ENCODE measurements around the gene BBLN. TPM values are rescaled to one million over a fixed set of nuclear protein-coding genes. Genes with fewer than 3 reads are reported as not detected.

The BBLN gene
- total RNA-seq, 4 donors from 2014 or later, result 97.3 to 178 (median 149) TPM

DNA sequence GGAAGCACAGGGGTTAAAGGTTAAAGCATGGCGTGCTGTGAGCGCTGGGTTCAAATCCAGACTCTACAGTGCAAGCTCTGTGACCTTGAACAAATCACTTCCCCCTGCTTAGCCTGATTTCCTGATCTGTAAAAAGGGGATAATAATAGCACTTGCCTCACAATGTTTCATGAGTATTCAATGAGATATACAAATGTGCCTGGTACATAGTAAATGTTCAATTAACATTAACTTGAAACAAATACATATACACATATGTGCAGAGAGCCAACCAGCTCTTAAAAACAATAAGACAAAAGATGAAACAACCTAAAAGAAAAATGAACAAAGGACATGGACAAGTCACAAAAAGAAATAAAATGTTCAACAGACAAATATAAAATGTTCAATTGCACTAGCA, 27.3 kb downstream of the BBLN start:
- intact Hi-C loops (cut with DNase I; ENCODE audit: low total_unique reads), result no loop called here
- H3K27me3 ChIP-seq, result no peaks in the 10 kb centered on the region
- no peak for DNase-seq
- TF ChIP-seq POLR2A (IDR thresholded peaks at IDR 0.05), result no peak
- TF ChIP-seq, protein P1, sequence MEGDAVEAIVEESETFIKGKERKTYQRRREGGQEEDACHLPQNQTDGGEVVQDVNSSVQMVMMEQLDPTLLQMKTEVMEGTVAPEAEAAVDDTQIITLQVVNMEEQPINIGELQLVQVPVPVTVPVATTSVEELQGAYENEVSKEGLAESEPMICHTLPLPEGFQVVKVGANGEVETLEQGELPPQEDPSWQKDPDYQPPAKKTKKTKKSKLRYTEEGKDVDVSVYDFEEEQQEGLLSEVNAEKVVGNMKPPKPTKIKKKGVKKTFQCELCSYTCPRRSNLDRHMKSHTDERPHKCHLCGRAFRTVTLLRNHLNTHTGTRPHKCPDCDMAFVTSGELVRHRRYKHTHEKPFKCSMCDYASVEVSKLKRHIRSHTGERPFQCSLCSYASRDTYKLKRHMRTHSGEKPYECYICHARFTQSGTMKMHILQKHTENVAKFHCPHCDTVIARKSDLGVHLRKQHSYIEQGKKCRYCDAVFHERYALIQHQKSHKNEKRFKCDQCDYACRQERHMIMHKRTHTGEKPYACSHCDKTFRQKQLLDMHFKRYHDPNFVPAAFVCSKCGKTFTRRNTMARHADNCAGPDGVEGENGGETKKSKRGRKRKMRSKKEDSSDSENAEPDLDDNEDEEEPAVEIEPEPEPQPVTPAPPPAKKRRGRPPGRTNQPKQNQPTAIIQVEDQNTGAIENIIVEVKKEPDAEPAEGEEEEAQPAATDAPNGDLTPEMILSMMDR (IDR thresholded peaks at IDR 0.05), result no peak
- TF ChIP-seq EP300 (IDR thresholded peaks at IDR 0.05; ENCODE audit: low read depth), result no peak
- TF ChIP-seq POLR2AphosphoS5 (IDR thresholded peaks at IDR 0.05), result no peak
- 96% methylated on average over 2 of the region's 2 CpGs; no CpG with 5 or more reads in 1 of the 2 donors for WGBS, 2 donors (ENCODE audit: low coverage in 1 of 2)
- H3K9me3 ChIP-seq, result no peaks in the 10 kb centered on the region
- H3K4me1 ChIP-seq, result peaks cover 10 to 17% (median 16%) of the 10 kb centered on the region in 4 donors
- in situ Hi-C loops (cut with MboI; ENCODE audit: low pct_ligation_motif_present in 1 of 4, low pct_unique_long_range_greater_than_20kb in 1 of 4, low sequenced_read_pairs in 3 of 4), result no loop called here
- H3K4me3 ChIP-seq, result no peak overlapping the region
- H3K27ac ChIP-seq, result no peak overlapping the region
- H3K36me3 ChIP-seq, result peaks cover 0 to 26% (median 12%) of the 10 kb centered on the region in 4 donors

DNA sequence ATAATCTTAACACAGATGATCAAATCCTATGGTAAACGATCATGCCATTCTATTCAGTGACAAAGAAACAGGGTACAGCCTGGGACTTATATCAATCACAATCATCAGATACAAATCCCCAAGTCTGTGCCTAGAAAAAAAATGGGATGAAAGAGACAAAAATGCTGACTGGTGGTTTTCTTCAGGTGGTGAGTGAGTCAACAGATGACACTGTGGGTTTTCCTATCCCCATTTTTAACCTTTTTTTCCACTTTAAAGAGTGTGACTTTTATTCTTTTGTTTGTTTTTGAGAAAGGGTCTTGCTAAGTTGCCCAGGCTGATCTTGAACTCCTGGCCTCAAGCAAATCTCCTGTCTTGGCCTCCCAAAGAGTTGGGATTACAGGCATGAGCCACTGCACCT, 28.1 kb downstream of the BBLN start:
- intact Hi-C loops (cut with DNase I; ENCODE audit: low total_unique reads), result no loop called here
- DNase-seq, result no peak
- peaks cover 0 to 23% (median 12%) of the 10 kb centered on the region in 4 donors for H3K36me3 ChIP-seq
- H3K4me1 ChIP-seq, result peaks cover 10 to 24% (median 21%) of the 10 kb centered on the region in 4 donors
- H3K27me3 ChIP-seq, result no peaks in the 10 kb centered on the region
- TF ChIP-seq POLR2A (IDR thresholded peaks at IDR 0.05) (no peak), EP300 (IDR thresholded peaks at IDR 0.05; ENCODE audit: low read depth) (no peak), POLR2AphosphoS5 (IDR thresholded peaks at IDR 0.05) (no peak)
- TF ChIP-seq, protein P1 (IDR thresholded peaks at IDR 0.05), result no peak
- no peaks in the 10 kb centered on the region for H3K9me3 ChIP-seq
- no peak overlapping the region for H3K27ac ChIP-seq
- no peak overlapping the region for H3K4me3 ChIP-seq
- WGBS, 2 donors (ENCODE audit: low coverage in 1 of 2), result 54 to 72% methylated on average over 1 of the region's 1 CpG
- in situ Hi-C loops (cut with MboI; ENCODE audit: low pct_ligation_motif_present in 1 of 4, low pct_unique_long_range_greater_than_20kb in 1 of 4, low sequenced_read_pairs in 3 of 4), result no loop called here

DNA sequence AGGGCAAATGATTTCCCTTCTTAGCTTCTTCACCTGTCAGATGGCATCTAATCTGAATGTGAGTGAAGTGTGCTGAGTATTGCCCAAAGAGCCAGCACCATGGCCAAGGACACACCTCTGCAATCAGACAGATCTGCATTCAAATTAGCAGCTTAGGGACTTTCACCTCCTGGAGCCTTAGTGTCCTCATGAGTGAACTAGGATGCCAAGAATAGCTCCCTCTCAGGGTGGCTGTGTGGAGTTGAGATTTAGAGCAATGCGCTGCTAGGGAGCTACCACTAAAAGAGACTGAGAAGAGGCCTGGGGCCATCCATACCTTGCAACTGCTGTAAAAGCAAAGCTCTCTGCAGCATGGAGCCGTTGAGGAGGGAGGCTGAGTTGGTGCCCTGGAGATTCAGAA, 29.9 kb downstream of the BBLN start:
- Histone ChIP-seq H3K27me3 (no peaks in the 10 kb centered on the region), H3K36me3 (peaks cover 0 to 18% (median 5%) of the 10 kb centered on the region in 4 donors), H3K4me3 (peak overlapping the region in 1 of 4 donors; percentile 69), H3K9me3 (no peaks in the 10 kb centered on the region), H3K4me1 (peaks cover 10 to 29% (median 26%) of the 10 kb centered on the region in 4 donors), H3K27ac (no peak overlapping the region)
- WGBS, 2 donors (ENCODE audit: low coverage in 1 of 2), result 63% methylated on average over 2 of the region's 2 CpGs; no CpG with 5 or more reads in 1 of the 2 donors
- intact Hi-C loops (cut with DNase I; ENCODE audit: low total_unique reads) (no loop called here), in situ Hi-C loops (cut with MboI; ENCODE audit: low pct_ligation_motif_present in 1 of 4, low pct_unique_long_range_greater_than_20kb in 1 of 4, low sequenced_read_pairs in 3 of 4) (no loop called here)
- DNase-seq, result no peak
- TF ChIP-seq, protein P1 (IDR thresholded peaks at IDR 0.05), result no peak
- TF ChIP-seq EP300 (IDR thresholded peaks at IDR 0.05; ENCODE audit: low read depth) (no peak), POLR2AphosphoS5 (IDR thresholded peaks at IDR 0.05) (no peak), POLR2A (IDR thresholded peaks at IDR 0.05) (no peak)

DNA sequence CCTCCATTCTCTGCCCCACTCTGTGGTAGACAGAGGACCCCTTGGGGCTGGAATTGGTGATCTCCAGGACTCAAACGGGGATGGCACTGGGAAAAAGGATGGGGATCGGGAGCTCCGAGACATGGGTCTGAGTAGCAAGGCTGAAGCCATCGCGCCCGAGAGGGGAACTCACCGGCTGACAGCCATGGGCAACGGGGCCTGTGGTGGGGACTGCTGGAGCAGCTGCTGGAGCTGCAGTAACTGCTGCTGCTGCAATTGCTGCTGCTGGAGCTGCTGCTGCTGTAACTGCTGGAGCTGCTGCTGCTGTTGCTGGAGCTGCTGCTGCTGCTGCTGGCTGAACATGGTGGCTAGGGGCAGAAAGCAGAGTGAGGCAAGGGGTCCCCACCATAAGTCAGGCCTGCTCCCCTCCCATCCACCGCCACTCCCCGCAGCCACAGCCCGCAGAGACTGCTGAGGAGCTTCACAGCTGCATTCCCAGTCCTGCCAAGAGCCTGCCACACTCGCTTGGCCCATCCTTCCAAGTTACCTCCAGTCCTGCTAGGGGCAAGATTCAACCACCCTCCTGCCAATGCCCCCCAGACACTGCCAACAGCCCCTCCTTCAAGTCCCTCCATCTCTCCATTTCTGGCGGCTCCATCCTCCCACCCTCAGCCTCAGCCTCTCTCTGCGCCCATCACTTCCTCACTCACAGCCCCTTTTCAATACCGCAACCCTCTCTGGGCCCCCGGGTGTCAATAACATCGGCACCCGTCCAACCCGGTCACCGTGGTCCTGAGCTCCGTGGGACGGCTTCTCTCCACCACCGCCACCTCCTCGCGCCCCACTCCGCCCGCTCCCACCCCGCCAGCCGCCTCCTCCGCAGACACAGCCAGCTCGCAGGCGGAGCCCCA, 30.7 kb downstream of the BBLN start:
- WGBS, 2 donors (ENCODE audit: low coverage in 1 of 2), result 0 to 19% methylated on average over 4 to 32 of the region's 32 CpGs

More for the DNA sequence above, 30.7 kb downstream of the BBLN start:
- Histone ChIP-seq H3K4me1 (peaks cover 10 to 29% (median 26%) of the 10 kb centered on the region in 4 donors), H3K9me3 (no peaks in the 10 kb centered on the region), H3K27me3 (no peaks in the 10 kb centered on the region), H3K27ac (peak overlapping the region; percentile 92 to 94 (median 94)), H3K4me3 (peak overlapping the region; percentile 69 to 91 (median 78)), H3K36me3 (peaks cover 0 to 12% (median 2%) of the 10 kb centered on the region in 4 donors)
- in situ Hi-C loops (cut with MboI; ENCODE audit: low pct_ligation_motif_present in 1 of 4, low pct_unique_long_range_greater_than_20kb in 1 of 4, low sequenced_read_pairs in 3 of 4) (no loop called here), intact Hi-C loops (cut with DNase I; ENCODE audit: low total_unique reads) (no loop called here)
- TF ChIP-seq, protein P1 (IDR thresholded peaks at IDR 0.05), result no peak
- TF ChIP-seq EP300 (IDR thresholded peaks at IDR 0.05; ENCODE audit: low read depth) (no peak), POLR2A (IDR thresholded peaks at IDR 0.05) (no peak), POLR2AphosphoS5 (IDR thresholded peaks at IDR 0.05) (no peak)
- peak; percentile 23 for DNase-seq

All from transverse colon (tissue), 4 donors.